LNCaP clone FGC (cell line): ENCODE results near the gene CDKAL1.

Experiments
- DNase-seq: peaks from one replicate; pipeline ENCODE4 v3.0.0-alpha.2; 2011; ENCODE audit warnings: low read depth
- H3K4me3 ChIP-seq: 2 replicates; pipeline ENCODE4 v1.5.1; 2011; ENCODE audit warnings: mild to moderate bottlenecking, low read depth, low read length, control low read depth
- TF ChIP-seq, protein P1 (sequence below): IDR thresholded peaks from 2 replicates; pipeline ENCODE4 v1.5.1; 2012; ENCODE audit warnings: mild to moderate bottlenecking; ENCODE audit not compliant: control insufficient read depth, insufficient read depth; ENCODE audit errors: extremely low read depth

CDKAL1 gene

DNA sequence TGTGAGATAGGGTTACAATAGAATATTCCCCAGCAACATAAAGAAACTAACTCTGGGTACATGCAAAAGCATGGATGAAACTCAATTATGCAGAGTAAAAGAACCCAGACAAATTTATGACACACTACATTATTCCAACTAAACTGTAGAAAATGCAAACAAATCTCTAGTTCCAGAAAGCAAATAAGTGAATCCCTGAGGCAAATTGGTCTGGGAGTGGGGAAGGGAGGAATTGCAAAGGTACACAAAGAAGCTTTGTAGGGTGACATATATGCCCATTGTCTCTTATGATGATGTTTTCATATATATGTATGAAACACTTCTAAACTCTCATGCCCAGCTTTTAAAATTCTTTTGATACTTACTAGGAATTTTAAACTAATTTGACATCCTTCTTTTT is 266.0 kb downstream of the CDKAL1 start:
- TF ChIP-seq, protein P1, sequence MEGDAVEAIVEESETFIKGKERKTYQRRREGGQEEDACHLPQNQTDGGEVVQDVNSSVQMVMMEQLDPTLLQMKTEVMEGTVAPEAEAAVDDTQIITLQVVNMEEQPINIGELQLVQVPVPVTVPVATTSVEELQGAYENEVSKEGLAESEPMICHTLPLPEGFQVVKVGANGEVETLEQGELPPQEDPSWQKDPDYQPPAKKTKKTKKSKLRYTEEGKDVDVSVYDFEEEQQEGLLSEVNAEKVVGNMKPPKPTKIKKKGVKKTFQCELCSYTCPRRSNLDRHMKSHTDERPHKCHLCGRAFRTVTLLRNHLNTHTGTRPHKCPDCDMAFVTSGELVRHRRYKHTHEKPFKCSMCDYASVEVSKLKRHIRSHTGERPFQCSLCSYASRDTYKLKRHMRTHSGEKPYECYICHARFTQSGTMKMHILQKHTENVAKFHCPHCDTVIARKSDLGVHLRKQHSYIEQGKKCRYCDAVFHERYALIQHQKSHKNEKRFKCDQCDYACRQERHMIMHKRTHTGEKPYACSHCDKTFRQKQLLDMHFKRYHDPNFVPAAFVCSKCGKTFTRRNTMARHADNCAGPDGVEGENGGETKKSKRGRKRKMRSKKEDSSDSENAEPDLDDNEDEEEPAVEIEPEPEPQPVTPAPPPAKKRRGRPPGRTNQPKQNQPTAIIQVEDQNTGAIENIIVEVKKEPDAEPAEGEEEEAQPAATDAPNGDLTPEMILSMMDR, result no peak
- H3K4me3 ChIP-seq, result no peak overlapping the region
- DNase-seq, result no peak

DNA sequence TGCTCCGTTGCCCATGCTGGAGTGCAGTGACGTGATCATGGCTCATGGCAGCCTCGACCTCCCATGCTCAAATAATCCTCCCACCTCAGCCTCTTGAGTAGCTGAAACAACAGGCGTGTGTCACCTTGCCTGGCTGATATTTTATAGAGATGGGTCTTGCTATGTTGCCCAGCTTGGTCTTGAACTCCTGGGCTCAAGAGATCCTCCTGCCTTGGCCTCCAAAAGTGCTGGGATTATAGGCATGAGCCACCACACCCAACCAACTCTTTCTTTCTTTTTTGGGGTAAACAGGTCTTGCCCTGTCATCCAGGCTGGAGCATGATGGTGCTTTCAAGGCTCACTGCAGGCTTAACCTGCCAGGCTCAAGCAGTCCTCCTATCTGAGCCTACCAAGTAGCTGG is 266.4 kb downstream of the CDKAL1 start:
- no peak overlapping the region for H3K4me3 ChIP-seq
- TF ChIP-seq, protein P1, result no peak
- no peak for DNase-seq

DNA sequence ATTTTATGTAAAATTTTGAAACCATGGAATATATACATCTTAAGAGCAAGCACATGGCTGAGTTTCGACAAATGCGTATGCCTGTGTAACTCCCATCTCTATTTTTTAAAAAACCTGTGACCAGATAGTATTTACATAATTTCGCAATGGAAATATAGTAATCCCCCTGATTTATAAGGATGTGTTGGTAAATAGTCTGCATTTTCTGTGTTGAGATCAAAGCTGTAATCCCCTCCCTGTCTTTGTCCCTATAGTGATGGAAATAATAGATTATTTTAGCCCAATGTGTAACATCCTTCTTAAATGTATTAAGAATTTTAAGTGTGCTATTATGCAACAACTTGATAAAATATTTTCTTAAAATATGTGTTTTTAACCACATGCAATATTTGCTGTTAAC is 267.3 kb downstream of the CDKAL1 start:
- TF ChIP-seq, protein P1, result no peak
- no peak for DNase-seq
- H3K4me3 ChIP-seq, result no peak overlapping the region

DNA sequence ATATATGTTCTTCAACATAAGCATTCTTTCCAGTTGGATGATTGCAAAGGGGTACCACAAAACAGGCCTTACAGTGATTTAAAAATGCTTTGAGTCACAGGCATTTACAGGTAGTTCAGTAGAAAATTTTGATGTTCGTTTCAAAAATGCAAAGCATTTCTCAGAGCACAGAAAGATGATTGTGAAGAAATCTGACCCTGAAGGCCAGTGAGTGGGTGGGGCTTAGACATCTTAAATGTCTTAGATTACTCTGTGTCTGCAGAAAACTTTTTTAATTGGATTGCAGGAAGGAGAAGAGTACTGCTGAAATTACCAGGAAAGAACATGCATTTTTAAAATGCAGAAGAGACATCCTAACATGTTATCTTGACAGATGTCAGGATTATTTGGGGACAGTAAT is 268.3 kb downstream of the CDKAL1 start:
- H3K4me3 ChIP-seq, result no peak overlapping the region
- no peak for DNase-seq
- TF ChIP-seq, protein P1, result no peak

DNA sequence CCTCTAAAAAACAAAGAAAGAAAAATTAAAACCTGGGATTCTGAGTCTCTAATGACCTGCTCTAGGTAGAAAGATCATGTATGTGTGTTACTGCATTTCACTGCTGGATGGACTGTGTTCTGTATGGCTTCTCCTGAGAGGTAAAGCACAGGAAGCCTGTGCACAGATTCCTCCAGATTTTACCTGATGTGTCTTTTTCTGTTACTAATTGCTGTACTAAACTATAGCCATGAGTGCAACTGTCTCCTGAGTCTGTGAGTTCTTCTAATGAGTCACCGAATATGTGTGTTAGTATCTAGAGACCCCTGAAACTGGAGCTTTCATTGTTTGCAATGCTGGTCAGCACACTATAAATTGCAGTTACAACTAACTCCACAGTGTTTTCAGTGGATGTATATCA is 270.8 kb downstream of the CDKAL1 start:
- H3K4me3 ChIP-seq, result no peak overlapping the region
- TF ChIP-seq, protein P1, result no peak
- no peak for DNase-seq

DNA sequence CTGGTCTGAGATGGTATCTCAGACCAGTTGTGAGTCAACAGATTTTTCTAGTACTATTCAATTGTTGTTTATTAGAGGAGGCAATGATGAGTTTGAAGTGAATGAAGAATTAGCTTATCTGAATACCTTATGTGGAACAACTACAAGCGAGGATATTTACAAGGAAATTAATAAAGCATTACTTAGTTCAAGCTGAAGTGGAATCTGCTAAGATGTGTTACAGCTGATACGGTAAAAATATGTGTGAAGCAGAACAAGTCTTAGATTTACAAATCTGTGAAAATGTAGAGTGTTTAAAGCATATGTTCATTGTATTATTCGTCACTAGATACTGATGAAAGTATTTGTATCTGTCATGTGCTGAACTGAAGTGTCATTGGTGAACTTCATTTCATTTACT is 272.4 kb downstream of the CDKAL1 start:
- TF ChIP-seq, protein P1, result no peak
- no peak for DNase-seq
- H3K4me3 ChIP-seq, result no peak overlapping the region

DNA sequence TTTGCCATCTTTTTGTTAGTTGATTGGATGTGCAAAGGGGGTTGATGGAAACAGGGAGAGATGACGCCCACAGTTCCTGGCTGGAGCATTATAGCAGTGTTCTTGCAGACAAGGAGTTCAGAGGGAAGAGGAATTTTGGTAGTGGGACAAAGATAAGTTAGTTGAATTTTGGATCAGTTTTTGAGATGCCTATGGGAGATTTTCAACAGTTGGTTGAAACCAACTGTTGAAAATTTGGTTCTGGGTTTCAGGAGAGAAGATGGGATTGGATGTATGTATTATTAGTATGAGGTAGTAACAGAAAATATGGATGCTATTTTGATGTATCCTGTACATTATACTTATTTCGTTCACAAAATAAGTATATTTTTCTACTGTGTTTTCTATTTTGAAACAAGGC is 274.2 kb downstream of the CDKAL1 start:
- DNase-seq, result no peak
- no peak overlapping the region for H3K4me3 ChIP-seq
- TF ChIP-seq, protein P1, result no peak
